Subcutaneous preadipocyte (primary cell): ENCODE results near the gene HARS1. TPM values are rescaled to one million over a fixed set of nuclear protein-coding genes. Genes with fewer than 3 reads are reported as not detected.

Experiments used
- small RNA-seq: library from RNA; depleted of rRNA; stranded (forward); fragments of <200 nt; gene quantifications from one replicate; pipeline ENCODE3, GENCODE V24; 2012
- total RNA-seq: library from RNA; depleted of rRNA; stranded (reverse); fragments of >200 nt; gene quantifications from 2 replicates; pipeline ENCODE4 v1.2.3, GENCODE V29; 2012

Gene HARS1
- total RNA-seq: 50.0 and 54.3 TPM in 2 replicates

GRCh38 chr5:140690941-140691924 is at the start of gene HARS1, which contains the start of gene HARS2:
Gene HARS1, minus strand, starts transcription at chr5:140691370. Its CDS starts 66 bp downstream, at chr5:140691304.
Gene HARS2, plus strand, starts transcription at chr5:140691455. Its CDS starts 194 bp downstream, at chr5:140691649.

GRCh38 chr5:140700177-140701144 is 9.3 kb upstream of the HARS1 start, which contains the start of gene ZMAT2:
Gene ZMAT2, plus strand, starts transcription at chr5:140700447. Its CDS starts 14 bp downstream, at chr5:140700461.

GRCh38 chr5:140673187-140673976 is 17.8 kb downstream of the HARS1 start, which contains the start of gene DND1:
Gene DND1, minus strand, starts transcription at chr5:140673576. Its CDS starts 34 bp downstream, at chr5:140673542.

GRCh38 chr5:140664359-140665119 is 26.6 kb downstream of the HARS1 start, which contains the start of gene WDR55:
Gene WDR55, plus strand, starts transcription at chr5:140664904. Its CDS starts 9 bp downstream, at chr5:140664913.

GRCh38 chr5:140639148-140639981 is 51.8 kb downstream of the HARS1 start, which contains the start of gene TMCO6:
Gene TMCO6, plus strand, starts transcription at chr5:140639451. Its CDS starts 77 bp downstream, at chr5:140639528.

GRCh38 chr5:140633021-140633471 is 58.1 kb downstream of the HARS1 start, which contains the start of gene CD14:
Gene CD14, minus strand, starts transcription at chr5:140633175. Its CDS starts 104 bp downstream, at chr5:140633071.

Small RNA genes within 50 kb of the gene (small RNA-seq; reads per million reads assigned to genes)
- gene VTRNA1-1 (24.6 reads per million, percentile 97 among the genes with 10 or more reads in this experiment), gene VTRNA1-2 (21.3 reads per million, percentile 97 among the genes with 10 or more reads in this experiment), gene VTRNA1-3 (2.4 reads per million, percentile 83 among the genes with 10 or more reads in this experiment)

Other genes starting within 250 kb of the HARS1 start
- 0.39 and 2.6 TPM in 2 replicates for gene EIF4EBP3, start 143.7 kb downstream of the HARS1 start, total RNA-seq
- 27.6 and 34.8 TPM in 2 replicates for gene SRA1, start 133.9 kb downstream of the HARS1 start, total RNA-seq
- gene APBB3, start 126.8 kb downstream of the HARS1 start, total RNA-seq: 9.8 and 12.5 TPM in 2 replicates
- 9.9 and 13.5 TPM in 2 replicates for gene SLC35A4, start 126.5 kb downstream of the HARS1 start, total RNA-seq
- gene CD14, start 58.2 kb downstream of the HARS1 start, total RNA-seq: 0.73 and 0.98 TPM in 2 replicates
- gene TMCO6, start 51.9 kb downstream of the HARS1 start, total RNA-seq: 19.8 and 21.7 TPM in 2 replicates
- gene NDUFA2, start 43.7 kb downstream of the HARS1 start, total RNA-seq: 30.7 and 38.9 TPM in 2 replicates
- gene IK, start 43.5 kb downstream of the HARS1 start, total RNA-seq: 63.3 and 79.4 TPM in 2 replicates
- 36.0 and 44.0 TPM in 2 replicates for gene WDR55, start 26.5 kb downstream of the HARS1 start, total RNA-seq
- under 0.01 and 0.39 TPM in 2 replicates for gene DND1, start 17.8 kb downstream of the HARS1 start, total RNA-seq
- 22.4 and 23.1 TPM in 2 replicates for gene HARS2, start 85 bp upstream of the HARS1 start, total RNA-seq
- 24.2 and 28.7 TPM in 2 replicates for gene ZMAT2, start 9.1 kb upstream of the HARS1 start, total RNA-seq
- gene PCDHA1, start 94.8 kb upstream of the HARS1 start, total RNA-seq: under 0.01 TPM in 1 of 2 replicates, not detected in the other
- gene PCDHA2, start 103.5 kb upstream of the HARS1 start, total RNA-seq: not detected in 2 replicates
- under 0.01 TPM in 2 replicates for gene PCDHA3, start 109.7 kb upstream of the HARS1 start, total RNA-seq
- gene PCDHA4, start 115.7 kb upstream of the HARS1 start, total RNA-seq: under 0.01 TPM in 1 of 2 replicates, not detected in the other
- under 0.01 TPM in 1 of 2 replicates, not detected in the other for gene PCDHA5, start 130.2 kb upstream of the HARS1 start, total RNA-seq
- under 0.01 and 0.37 TPM in 2 replicates for gene PCDHA6, start 136.6 kb upstream of the HARS1 start, total RNA-seq
- gene PCDHA7, start 142.9 kb upstream of the HARS1 start, total RNA-seq: under 0.01 and 0.37 TPM in 2 replicates
- gene PCDHA8, start 149.8 kb upstream of the HARS1 start, total RNA-seq: not detected in 2 replicates
- under 0.01 TPM in 2 replicates for gene PCDHA9, start 157.0 kb upstream of the HARS1 start, total RNA-seq
- gene PCDHA10, start 164.5 kb upstream of the HARS1 start, total RNA-seq: under 0.01 TPM in 2 replicates
- gene PCDHA11, start 177.6 kb upstream of the HARS1 start, total RNA-seq: under 0.01 TPM in 1 of 2 replicates, not detected in the other
- gene PCDHA12, start 183.9 kb upstream of the HARS1 start, total RNA-seq: not detected in 2 replicates
- gene PCDHA13, start 190.8 kb upstream of the HARS1 start, total RNA-seq: not detected in 2 replicates
- not detected in 2 replicates for gene PCDHAC1, start 234.9 kb upstream of the HARS1 start, total RNA-seq